Adrenal gland (tissue), 5 donors: Measurements from ENCODE around the gene DCAF7.

Experiments
- CTCF ChIP-seq, 6 experiments: fragments of 450-650 bp in 4 of 6; fragments of 200-600 bp in 2 of 6; sonication (generic) in 1 of 6; IDR thresholded peaks; 1 replicate in 5 of 6; 2 replicates in 1 of 6; pipeline versions ENCODE4 v1.5.1 to v1.8.0; 2016 to 2021; ENCODE audit warnings: antibody characterized with exemption in 6 of 6, mild to moderate bottlenecking in 2 of 6, moderate library complexity in 1 of 6
- POLR2A ChIP-seq, 2 donors: fragments of 450-650 bp; IDR thresholded peaks; one replicate each; pipeline ENCODE4 v1.6.1; 2017; ENCODE audit warnings: antibody characterized with exemption in 2 of 2, mild to moderate bottlenecking in 2 of 2, moderate library complexity in 1 of 2
- donor health status: DM: no; HTN: no; CAD: no.

GRCh38 chr17:63512388-63512787 is 37.9 kb upstream of the DCAF7 start:
- TF ChIP-seq CTCF (IDR thresholded peaks at IDR 0.05) (no peak), POLR2A (IDR thresholded peaks at IDR 0.05) (no peak)
